Activated CD4-positive, alpha-beta T cell treated with anti-CD3 and anti-CD28 coated beads for 4 hours (primary cell): Measurements from ENCODE around the gene MRPL39.
A peak's percentile ranks its signal among the peaks of the same experiment; 100 is the strongest.

Experiments
- DNase-seq, 2 donors: peaks; one replicate each; pipeline ENCODE4 v3.0.0-alpha.2; 2020

MRPL39 gene

DNA sequence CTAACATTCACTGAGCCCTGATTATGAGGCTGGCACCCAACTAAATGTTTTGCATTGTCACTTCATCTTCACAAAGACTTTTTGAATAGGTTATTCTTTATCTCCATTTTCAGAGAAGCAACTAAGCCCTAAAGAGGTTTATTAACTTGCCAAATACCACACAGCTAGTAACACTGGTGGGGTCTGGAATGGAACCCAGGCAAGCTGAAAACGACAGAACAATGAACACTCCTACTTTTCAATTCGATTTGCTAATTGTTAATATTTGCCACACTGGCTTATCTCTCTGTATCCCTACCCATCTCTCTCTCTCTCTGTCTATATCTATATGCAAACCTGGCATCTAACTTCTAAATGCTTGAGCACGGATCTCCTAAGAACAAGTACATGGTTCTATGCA, 40.6 kb downstream of the MRPL39 start:
- DNase-seq, result no peak

- DNase-seq, result no peak
These were observed 41.7 kb downstream of the MRPL39 start for GRCh38 chr21:25565272-25566211.

GRCh38 chr21:25564349-25564948, 42.8 kb downstream of the MRPL39 start:
- no peak for DNase-seq

DNA sequence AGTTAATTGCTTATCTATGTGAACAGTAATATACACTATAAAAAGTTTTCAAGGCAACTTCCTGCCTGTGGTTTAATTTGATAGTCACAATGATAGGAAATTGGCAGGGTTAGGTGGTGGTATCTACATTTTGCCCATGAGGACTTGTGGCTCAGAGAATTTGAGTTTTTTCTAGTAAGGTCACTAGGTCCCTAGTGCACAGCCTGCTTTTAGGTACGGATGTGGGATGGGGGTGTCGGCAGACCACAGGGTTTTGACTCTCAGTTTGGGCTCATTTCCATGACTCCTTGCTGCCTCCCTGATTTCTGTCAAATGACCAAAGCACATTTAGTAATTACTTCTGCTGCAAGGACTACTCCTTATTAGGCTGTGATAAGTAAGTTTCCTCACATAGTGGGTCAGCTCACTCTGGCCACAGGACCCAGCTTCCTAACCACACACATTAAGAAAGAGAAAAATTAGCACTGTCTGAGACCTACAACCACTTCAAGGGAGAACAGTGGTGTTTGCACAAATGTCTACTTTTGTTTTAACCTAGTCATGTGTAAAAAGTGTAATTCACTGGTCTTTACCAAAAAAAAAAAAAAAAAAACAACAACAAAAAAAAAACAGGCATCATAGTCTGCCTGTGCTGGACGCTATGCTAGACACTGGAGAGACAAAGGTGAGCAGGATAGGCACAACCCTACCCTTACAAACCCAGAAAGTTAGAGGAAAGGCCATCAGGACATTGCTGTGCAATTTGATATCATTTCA, 43.7 kb downstream of the MRPL39 start:
- DNase-seq, result no peak

DNA sequence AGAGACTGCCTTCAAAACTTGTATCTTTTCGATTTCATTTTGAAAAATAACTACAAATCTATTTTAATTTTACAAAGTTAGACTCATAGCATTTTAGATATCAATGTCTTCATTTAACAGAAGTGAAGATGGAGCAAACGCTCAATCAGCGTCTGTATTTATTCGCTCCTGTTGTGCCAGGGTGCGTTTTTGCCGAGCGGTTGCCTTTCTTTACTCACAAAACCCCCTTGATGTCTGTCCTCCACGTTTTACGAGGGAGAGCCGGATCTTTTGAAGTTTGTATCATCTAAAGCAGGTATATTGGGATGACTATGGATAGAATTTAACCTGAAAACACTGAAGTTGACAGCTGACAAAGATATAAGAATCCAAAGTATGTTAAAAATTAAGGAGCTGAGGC, 44.6 kb downstream of the MRPL39 start:
- DNase-seq, result no peak

DNA sequence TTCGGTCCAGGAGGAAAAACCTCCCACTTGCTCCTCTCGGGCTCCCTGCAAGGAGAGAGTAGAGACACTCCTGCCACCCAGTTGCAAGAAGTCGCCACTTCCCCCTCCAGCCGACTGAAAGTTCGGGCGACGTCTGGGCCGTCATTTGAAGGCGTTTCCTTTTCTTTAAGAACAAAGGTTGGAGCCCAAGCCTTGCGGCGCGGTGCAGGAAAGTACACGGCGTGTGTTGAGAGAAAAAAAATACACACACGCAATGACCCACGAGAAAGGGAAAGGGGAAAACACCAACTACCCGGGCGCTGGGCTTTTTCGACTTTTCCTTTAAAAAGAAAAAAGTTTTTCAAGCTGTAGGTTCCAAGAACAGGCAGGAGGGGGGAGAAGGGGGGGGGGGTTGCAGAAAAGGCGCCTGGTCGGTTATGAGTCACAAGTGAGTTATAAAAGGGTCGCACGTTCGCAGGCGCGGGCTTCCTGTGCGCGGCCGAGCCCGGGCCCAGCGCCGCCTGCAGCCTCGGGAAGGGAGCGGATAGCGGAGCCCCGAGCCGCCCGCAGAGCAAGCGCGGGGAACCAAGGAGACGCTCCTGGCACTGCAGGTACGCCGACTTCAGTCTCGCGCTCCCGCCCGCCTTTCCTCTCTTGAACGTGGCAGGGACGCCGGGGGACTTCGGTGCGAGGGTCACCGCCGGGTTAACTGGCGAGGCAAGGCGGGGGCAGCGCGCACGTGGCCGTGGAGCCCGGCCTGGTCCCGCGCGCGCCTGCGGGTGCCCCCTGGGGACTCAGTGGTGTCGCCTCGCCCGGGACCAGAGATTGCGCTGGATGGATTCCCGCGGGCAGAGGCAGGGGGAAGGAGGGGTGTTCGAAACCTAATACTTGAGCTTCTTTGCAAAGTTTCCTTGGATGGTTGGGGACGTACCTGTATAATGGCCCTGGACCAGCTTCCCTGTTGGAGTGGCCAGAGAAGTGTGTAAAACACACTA, 45.3 kb downstream of the MRPL39 start:
- DNase-seq, result peak; percentile 86 to 87

- DNase-seq, result no peak
These were observed 46.4 kb downstream of the MRPL39 start for GRCh38 chr21:25560891-25561290.

GRCh38 chr21:25560271-25560685, 47.0 kb downstream of the MRPL39 start:
- DNase-seq, result no peak

DNA sequence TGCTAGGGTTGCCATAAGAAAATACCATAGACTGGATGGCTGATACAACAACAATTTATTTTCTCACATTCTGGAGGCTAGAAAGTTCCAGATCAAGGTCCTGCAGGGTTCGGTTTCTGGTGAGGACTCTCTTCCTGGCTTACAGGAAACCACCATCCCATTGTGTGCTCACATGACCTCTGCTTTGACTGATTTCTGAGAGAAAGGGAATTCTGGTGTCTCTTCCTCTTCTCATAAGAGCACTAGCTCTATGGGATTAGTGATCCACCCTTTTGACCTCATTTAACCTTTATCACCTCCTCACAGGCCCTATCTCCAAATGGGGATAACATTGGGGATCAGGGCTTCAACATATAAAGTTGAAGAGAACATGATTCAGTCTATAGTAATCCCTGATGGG, 47.5 kb downstream of the MRPL39 start:
- no peak for DNase-seq

GRCh38 chr21:25558123-25558522, 49.2 kb downstream of the MRPL39 start:
- no peak for DNase-seq

DNA sequence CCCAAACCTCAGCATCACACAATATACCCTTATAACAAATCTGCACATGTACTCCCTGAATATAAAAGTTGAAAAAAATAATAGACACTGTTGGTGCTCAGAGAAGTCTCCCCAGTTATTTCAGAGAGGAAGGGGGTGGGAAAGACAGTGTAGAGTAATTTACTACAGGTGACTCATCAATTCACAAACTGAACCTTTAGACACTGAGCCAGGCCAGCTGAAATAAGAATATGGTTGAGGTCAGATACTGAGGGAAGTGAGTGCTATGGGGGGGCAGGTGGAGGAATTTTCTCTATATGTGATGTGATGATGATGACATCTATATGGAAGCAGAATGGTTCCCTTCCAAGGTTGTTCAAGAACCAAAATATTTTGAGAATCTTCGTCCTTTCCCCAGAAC, 50.1 kb downstream of the MRPL39 start:
- DNase-seq, result no peak

- no peak for DNase-seq
These were observed 51.2 kb downstream of the MRPL39 start for GRCh38 chr21:25556091-25556490.

DNA sequence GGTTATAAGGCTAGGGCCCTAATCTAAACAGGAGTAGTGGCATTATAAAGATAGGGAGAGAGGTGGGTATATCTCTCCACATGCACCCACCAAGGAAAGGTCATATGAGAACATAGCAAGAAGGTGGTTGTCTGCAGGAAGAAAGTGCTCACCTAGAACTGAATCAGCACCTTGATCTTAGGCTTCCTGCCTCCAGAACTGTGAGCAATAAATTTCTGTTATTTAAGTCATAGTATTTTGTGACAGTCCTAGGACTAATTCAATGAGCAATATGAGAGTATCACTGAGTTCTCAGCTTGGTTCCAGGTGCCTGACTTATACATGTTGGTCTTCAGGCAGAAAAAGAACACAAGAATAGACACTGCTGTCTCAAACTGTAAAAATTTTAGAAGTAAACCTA, 51.8 kb downstream of the MRPL39 start:
- DNase-seq, result no peak

DNA sequence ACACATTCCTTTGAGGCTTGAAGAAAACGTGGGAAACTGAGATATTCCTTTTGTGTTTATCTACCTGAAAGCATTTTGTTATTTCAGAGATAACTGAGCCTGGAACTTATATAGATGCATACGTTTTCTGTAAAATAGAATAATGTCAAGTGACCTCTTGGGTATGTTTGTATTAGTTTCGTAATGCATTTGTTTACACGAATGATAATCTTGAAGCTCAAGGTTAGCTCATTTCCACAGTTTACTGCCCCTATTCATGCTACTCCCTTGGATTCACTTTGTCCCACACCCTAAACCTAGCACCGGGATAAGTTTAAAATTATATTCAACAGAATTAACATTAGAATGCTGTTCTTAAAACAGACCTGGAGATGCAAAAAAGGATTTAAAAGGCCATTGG, 54.4 kb downstream of the MRPL39 start:
- no peak for DNase-seq

- DNase-seq, result no peak
These were observed 55.7 kb downstream of the MRPL39 start for GRCh38 chr21:25551569-25551968.

- DNase-seq, result no peak
These were observed 56.7 kb downstream of the MRPL39 start for GRCh38 chr21:25550352-25551120.

GRCh38 chr21:25541042-25541441, 66.2 kb downstream of the MRPL39 start:
- DNase-seq, result no peak

DNA sequence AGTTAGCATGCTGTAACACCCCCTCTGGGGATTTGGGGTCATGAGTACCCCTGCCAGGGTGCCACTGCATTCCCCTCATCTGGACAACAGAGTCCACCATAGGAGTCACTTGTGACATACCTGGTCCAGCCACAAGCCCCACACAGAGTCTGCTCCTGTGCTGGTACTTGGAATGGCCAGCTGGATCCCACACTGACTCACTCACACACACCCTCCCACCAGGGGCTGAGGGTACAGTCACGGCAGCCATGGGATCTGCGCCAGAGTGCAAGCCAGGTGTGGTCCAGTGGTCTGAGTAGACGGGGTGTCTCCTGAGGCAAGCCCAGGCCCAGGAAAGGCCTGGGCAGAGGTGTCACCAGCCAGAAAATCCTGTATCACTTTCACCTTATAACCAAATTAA, 67.7 kb downstream of the MRPL39 start:
- DNase-seq, result no peak

DNA sequence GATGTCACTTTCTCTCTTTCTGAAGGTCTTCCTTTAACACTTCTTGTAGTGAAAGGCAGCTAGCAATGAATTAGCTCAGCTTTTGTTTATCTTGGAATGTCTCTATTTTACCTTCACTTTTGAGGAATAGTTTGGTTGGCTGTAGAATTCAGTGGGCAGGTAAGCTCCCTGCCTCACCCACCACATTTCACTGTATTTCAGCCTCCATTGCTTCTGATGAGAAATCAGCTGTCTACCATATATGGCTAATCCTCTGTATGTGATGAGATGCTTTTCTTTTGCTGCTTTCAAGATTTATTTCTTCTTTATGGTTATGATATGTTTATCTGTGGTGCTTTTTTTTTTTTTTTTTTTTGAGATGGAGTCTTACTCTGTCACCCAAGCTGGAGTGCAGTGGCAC, 70.1 kb downstream of the MRPL39 start:
- DNase-seq, result no peak

GRCh38 chr21:25536752-25537151, 70.5 kb downstream of the MRPL39 start:
- no peak for DNase-seq

- no peak for DNase-seq
These were observed 71.4 kb downstream of the MRPL39 start for GRCh38 chr21:25535849-25536248.
